Activated T-cell treated with anti-CD3 and anti-CD28 coated beads, Interleukin-2, amount 50 U/mL, for 72 hours (primary cell): ENCODE results near the gene PKNOX1. TPM values are rescaled to one million over a fixed set of nuclear protein-coding genes. Genes with fewer than 3 reads are reported as not detected.
"Not testable (repeated sequence)": the region's sequence is repeated elsewhere in the genome, so short reads cannot be mapped to it uniquely, and the experiment has no call there.

Experiments
- ATAC-seq, 2 donors: fragments of 150-1000 bp; cut with Tn5 transposase; replicated peaks in 1 of 2; 2 replicates each; pipeline ENCODE4 v1.10.0; 2021; ENCODE audit warnings: moderate library complexity in 2 of 2, mild to moderate bottlenecking in 1 of 2
- DNase-seq, 2 donors: peaks; one replicate each; pipeline ENCODE4 v3.0.0; 2021 to 2022; ENCODE audit warnings: mixed read lengths in 1 of 2
- H3K27ac Mint-ChIP-seq: one replicate; pipeline ENCODE4 v1.8.0; 2022; ENCODE audit warnings: mild to moderate bottlenecking, moderate library complexity, mixed read lengths
- H3K27me3 Mint-ChIP-seq: one replicate; pipeline ENCODE4 v1.8.0; 2022; ENCODE audit warnings: low read depth, mixed read lengths
- H3K36me3 Mint-ChIP-seq, 2 donors: one replicate each; pipeline ENCODE4 v1.8.0; 2022; ENCODE audit warnings: mixed read lengths in 2 of 2, mild to moderate bottlenecking in 1 of 2; ENCODE audit not compliant: insufficient read depth in 2 of 2
- H3K4me1 Mint-ChIP-seq: one replicate; pipeline ENCODE4 v1.8.0; 2022; ENCODE audit warnings: low read depth, mixed read lengths
- H3K4me3 Mint-ChIP-seq, 2 donors: one replicate each; pipeline ENCODE4 v1.8.0; 2022; ENCODE audit warnings: mild to moderate bottlenecking in 2 of 2, mixed read lengths in 2 of 2, moderate library complexity in 2 of 2
- H3K9me3 Mint-ChIP-seq, 2 donors: one replicate each; pipeline ENCODE4 v1.8.0; 2022; ENCODE audit warnings: mixed read lengths in 2 of 2
- total RNA-seq, 2 donors: library from RNA; stranded (reverse); gene quantifications; one replicate each; pipeline ENCODE4 v1.2.3, GENCODE V29; 2022

The PKNOX1 gene
- total RNA-seq, 2 donors from 2014 or later: 22.8 to 26.8 TPM

DNA sequence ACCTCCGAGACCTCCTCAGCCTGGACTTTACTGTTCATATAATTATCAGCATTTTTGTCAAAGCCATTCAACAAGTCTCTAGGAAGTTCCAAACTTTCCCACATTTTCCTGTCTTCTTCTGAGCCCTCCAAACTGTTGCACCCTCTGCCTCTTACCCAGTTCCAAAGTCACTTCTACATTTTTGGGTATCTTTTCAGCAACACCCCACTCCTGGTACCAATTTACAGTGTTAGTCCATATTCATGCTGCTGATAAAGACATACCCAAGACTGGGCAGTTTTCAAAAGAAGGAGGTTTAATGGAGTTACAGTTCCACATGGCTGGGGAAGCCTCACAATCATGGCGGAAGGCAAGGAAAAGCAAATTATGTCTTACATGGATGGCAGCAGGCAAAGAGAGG is 25.7 kb downstream of the PKNOX1 start:
- not testable (repeated sequence) for H3K4me3 Mint-ChIP-seq, ATAC-seq, DNase-seq, H3K9me3 Mint-ChIP-seq, H3K27ac Mint-ChIP-seq, H3K27me3 Mint-ChIP-seq, H3K4me1 Mint-ChIP-seq
- peaks cover 7 to 14% of the 10 kb centered on the region in 2 donors for H3K36me3 Mint-ChIP-seq

DNA sequence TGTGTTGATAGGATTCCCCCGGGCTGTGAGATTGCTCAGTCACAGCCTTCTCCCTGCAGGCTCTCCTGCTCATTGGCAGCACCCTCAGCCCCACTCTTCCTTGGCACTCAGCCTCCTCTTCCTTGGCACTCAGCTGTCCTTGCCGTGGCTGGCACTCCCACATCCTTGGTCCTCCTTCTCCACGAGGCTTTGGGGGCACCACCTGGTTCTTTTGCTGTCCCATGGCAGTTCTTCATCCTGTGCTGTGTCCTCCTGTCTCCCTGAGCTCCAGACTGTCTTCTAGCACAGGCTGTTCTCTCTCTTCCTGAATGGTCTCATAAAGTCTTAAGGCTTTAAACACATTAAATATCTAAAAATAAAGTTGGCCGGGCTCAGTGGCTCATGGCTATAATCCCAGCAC is 27.0 kb downstream of the PKNOX1 start:
- no peaks in the 10 kb centered on the region for H3K27me3 Mint-ChIP-seq
- no peak for ATAC-seq
- H3K27ac Mint-ChIP-seq: no peak overlapping the region
- peaks cover 7 to 9% of the 10 kb centered on the region in 2 donors for H3K9me3 Mint-ChIP-seq
- DNase-seq: no peak
- H3K4me3 Mint-ChIP-seq: no peak overlapping the region
- H3K36me3 Mint-ChIP-seq: peaks cover 7 to 18% of the 10 kb centered on the region in 2 donors
- peaks cover 8% of the 10 kb centered on the region for H3K4me1 Mint-ChIP-seq

DNA sequence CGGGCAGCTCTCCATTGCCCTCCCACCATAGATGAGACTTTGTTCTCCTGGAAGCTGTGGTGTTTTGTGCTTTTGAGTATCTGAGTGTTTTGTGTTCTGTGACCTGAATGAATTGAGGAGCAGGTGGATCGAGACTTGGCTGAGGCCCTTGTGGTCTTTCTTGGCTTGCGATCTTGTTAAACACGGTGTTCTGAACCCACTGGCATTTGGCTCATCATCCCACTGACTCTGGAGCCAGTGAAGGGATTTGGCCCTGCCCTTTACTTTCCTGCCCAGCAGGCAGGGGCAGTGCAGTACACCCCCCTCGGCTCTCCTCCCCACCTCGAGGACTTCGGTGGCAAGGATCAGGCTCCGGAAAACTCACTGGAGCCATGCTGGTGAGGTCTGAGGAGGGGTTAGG is 30.6 kb downstream of the PKNOX1 start:
- Mint-ChIP-seq H3K27me3 (no peaks in the 10 kb centered on the region), H3K9me3 (peaks cover 3% of the 10 kb centered on the region in 2 donors), H3K36me3 (peaks cover 5 to 13% of the 10 kb centered on the region in 2 donors), H3K4me3 (no peak overlapping the region), H3K4me1 (no peaks in the 10 kb centered on the region), H3K27ac (no peak overlapping the region)
- no peak for DNase-seq
- no peak for ATAC-seq

DNA sequence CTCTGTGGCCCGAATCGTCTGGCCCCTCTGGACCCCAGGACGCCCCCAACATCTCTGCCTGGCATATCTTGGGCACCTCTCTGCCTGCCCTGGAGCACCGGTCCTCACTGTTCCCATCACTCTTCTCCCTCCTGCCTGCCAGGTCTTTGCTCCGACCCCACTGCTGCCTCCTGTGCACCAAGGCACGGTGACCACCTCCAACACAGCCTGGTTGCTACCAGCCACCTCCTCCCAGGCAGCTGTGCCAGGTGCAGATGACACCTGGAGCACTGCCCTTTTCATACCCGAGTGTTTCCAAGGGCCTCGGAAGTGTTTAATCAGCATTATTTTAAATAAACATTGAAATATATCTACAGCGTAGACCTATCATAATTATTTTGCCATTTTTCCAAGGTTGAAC is 31.3 kb downstream of the PKNOX1 start:
- Mint-ChIP-seq H3K4me3 (no peak overlapping the region), H3K36me3 (peaks cover 1 to 10% of the 10 kb centered on the region in 2 donors), H3K9me3 (no peaks in the 10 kb centered on the region), H3K27me3 (no peaks in the 10 kb centered on the region), H3K4me1 (no peaks in the 10 kb centered on the region), H3K27ac (no peak overlapping the region)
- no peak for DNase-seq
- ATAC-seq: no peak

DNA sequence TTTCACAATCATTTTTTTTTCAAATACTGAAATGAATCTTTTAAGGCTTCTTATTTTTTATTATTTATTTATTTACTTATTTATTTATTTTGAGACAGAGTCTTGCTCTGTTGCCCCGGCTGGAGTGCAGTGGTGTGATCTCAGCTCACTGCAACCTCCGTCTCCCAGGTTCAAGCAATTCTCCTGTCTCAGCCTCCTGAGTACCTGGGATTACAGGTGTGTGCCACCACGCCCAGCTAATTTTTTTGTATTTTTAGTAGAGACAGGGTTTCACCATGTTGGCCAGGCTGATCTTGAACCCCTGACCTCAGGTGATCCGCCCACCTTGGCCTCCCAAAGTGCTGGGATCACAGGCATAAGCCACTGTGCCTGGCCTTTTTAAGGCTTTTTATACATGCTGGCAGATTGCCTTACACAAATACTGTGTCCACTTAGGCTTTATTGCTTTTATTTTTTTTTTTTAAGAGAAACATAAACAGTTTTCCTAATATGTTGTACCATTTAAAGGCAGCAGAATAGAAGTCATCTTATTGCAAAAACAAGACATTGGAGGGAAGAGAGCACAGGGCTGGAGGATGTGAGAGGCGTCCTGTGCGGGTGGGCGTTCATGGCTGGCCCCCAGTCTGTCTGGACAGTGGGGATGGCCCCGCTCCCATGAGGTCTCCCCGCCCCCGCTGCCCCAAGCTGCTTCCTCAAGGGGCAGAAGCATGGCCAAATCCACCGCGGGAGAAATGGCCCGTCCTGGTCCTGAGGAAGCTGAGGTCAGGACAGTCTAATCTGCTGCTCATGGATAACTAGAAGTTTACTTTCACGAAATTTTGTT is 31.9 kb downstream of the PKNOX1 start:
- not testable (repeated sequence) for H3K4me3 Mint-ChIP-seq, DNase-seq, H3K27ac Mint-ChIP-seq, H3K9me3 Mint-ChIP-seq, ATAC-seq, H3K4me1 Mint-ChIP-seq, H3K27me3 Mint-ChIP-seq, H3K36me3 Mint-ChIP-seq

DNA sequence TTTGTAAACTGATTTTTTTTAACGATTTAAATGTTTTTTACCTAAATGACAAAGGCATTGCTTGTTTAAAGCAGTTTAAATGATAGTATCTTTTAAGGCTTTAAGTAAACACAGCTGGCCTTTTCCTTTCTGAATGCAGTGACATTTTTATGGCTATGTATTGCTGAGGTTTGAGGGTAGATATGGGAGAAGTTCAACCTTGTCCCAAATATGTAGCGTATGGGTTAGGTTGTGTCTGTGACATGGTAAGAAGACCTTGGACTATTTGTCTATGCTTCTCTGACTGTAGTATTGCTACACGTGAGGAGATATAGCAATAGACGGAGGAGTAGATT is 32.5 kb downstream of the PKNOX1 start:
- no peaks in the 10 kb centered on the region for H3K9me3 Mint-ChIP-seq
- ATAC-seq (no peak), DNase-seq (no peak)

DNA sequence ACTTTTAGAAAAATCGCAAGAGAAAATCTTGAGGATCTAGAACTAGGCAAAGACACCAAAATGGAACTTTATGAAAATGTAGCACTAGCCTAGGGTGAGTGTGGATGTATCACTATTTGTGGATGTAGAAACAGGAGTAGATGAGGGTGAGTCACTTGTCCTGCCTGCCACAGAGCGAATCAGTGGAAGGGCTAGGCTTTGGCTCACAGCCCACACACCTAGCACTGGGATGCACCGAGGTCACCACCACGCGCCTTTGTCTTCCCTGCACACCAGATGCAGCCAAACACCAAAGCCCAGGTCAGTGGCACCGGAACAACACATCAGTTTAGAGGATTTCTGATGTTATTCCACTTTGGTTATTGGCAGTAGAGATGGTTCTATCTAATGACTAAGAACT is 38.2 kb downstream of the PKNOX1 start:
- DNase-seq (no peak), ATAC-seq (no peak)
- Mint-ChIP-seq H3K27me3 (no peaks in the 10 kb centered on the region), H3K9me3 (no peaks in the 10 kb centered on the region), H3K4me3 (no peak overlapping the region), H3K27ac (no peak overlapping the region), H3K4me1 (no peaks in the 10 kb centered on the region), H3K36me3 (peaks cover 3 to 13% of the 10 kb centered on the region in 2 donors)

More for the DNA sequence above, 32.5 kb downstream of the PKNOX1 start:
- Mint-ChIP-seq H3K4me1 (no peaks in the 10 kb centered on the region), H3K36me3 (peaks cover 1 to 7% of the 10 kb centered on the region in 2 donors), H3K27me3 (no peaks in the 10 kb centered on the region), H3K27ac (no peak overlapping the region), H3K4me3 (no peak overlapping the region)

DNA sequence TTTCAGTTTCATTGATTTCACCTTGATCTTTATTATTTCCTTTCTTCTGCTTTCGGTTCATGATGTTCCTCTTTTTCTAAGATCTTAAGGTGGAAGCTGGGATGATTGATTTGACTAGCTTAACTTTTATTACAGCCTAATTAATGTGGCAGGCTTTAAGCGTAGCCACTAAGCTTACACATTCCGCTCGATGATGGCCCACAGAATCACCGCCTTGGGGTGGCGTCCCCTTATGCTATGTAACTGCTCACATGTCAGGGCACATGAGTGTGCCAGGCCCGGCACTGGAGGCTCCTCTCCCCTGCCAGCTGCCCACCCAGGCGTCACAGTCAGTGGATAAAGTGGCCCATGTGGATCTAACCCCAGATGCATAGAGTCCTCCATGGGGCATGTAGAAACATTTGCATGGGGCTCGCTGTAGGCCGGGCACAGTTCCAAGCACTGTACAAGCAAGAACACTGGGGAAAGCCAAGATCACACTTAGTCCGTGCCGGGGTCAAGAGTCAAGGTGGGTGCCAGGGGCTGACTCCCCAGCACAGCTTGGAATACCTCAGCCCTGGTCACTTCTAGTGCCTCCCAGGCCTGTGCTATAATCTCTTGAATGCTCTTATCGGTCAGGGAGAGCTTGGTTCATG is 41.7 kb downstream of the PKNOX1 start:
- H3K27me3 Mint-ChIP-seq: no peaks in the 10 kb centered on the region
- DNase-seq: no peak
- peaks cover 1 to 10% of the 10 kb centered on the region in 2 donors for H3K36me3 Mint-ChIP-seq
- H3K4me3 Mint-ChIP-seq: no peak overlapping the region
- H3K4me1 Mint-ChIP-seq: no peaks in the 10 kb centered on the region
- no peak overlapping the region for H3K27ac Mint-ChIP-seq
- H3K9me3 Mint-ChIP-seq: no peaks in the 10 kb centered on the region
- ATAC-seq: no peak

DNA sequence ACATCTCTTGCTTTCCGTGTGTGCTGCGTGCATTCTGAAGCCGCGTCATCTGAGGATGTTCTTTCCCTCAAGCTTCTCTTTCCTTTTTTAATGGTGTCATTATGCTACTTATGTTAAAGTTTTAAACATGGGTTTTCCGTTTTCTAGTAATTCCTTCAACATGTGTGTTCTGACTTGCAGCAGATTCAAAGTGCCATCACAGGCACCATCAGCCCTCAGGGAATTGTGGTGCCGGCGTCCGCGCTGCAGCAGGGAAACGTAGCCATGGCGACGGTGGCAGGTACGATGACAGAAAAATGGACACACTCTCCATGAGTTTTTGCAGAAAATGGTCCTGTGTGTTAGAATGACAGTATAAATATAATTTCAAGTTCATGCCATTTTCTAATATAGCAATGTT is 42.4 kb downstream of the PKNOX1 start:
- Mint-ChIP-seq H3K27ac (no peak overlapping the region), H3K4me1 (no peaks in the 10 kb centered on the region), H3K27me3 (no peaks in the 10 kb centered on the region), H3K4me3 (no peak overlapping the region), H3K9me3 (no peaks in the 10 kb centered on the region), H3K36me3 (peaks cover 1 to 12% of the 10 kb centered on the region in 2 donors)
- no peak for ATAC-seq
- DNase-seq: no peak

DNA sequence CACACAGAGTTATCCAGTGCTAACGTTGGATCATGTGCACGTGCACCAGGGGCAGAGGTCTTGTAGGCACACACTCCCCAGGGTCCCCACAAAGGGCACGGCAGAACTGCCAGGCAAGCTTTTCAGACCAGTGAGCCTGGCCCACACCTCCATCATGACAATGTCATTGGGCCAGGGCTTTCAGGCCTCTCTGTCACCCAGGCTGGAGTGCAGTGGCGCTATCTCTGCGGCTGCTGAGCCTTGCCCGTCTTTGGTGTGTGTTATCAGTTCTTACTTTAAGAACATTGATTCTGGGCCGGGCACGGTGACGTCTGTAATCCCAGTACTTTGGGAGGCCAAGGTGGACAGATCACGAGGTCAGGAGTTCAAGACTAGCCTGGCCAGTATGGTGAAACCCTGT is 44.2 kb downstream of the PKNOX1 start:
- DNase-seq (no peak), ATAC-seq (no peak)
- Mint-ChIP-seq H3K4me3 (no peak overlapping the region), H3K36me3 (peaks cover 1 to 15% of the 10 kb centered on the region in 2 donors), H3K4me1 (no peaks in the 10 kb centered on the region), H3K27ac (no peak overlapping the region), H3K9me3 (no peaks in the 10 kb centered on the region), H3K27me3 (no peaks in the 10 kb centered on the region)

DNA sequence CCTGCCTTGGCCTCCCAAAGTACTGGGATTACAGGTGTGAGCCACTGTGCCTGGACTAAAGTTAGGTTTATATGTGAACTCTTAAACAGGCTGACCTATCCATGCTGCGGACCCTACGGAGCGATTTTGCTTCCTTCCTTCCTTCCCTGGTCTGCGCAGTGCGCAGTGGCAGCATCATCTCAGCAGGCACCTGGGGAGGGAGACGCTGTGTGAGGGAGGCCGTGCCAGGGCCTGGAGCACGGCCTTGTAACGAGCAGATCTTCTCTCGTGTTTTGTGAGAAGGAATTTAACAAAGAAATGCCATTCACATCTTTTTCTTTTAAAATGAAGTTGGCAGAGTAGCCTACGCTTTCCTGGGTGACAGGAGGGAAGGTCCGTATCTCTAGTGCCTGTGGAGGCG is 45.8 kb downstream of the PKNOX1 start:
- Mint-ChIP-seq H3K36me3 (peaks cover 3 to 8% of the 10 kb centered on the region in 2 donors), H3K27me3 (no peaks in the 10 kb centered on the region), H3K4me1 (no peaks in the 10 kb centered on the region), H3K4me3 (no peak overlapping the region), H3K9me3 (no peaks in the 10 kb centered on the region), H3K27ac (no peak overlapping the region)
- DNase-seq (no peak), ATAC-seq (no peak)

DNA sequence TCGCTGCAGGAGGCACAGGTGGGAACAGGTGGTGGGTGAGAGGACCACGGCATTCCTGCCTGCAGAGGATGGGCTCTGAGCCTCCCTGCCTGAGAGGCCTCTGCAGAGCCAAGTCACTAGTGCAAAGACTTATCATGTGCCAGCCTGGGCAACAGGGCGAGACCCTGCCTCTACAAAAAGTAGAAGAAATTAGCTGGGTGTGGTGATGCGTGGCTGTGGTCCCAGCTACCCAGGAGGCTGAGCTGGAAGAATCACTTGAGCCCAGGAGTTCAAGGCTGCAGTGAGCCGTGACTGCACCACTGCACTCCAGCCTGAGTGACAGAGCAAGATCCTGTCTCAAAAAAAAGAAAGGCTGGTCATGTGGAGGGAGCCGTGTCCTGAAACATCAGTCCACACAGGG is 46.4 kb downstream of the PKNOX1 start:
- Mint-ChIP-seq H3K27me3 (no peaks in the 10 kb centered on the region), H3K4me1 (no peaks in the 10 kb centered on the region), H3K27ac (no peak overlapping the region), H3K9me3 (no peaks in the 10 kb centered on the region), H3K36me3 (peaks cover 3 to 8% of the 10 kb centered on the region in 2 donors), H3K4me3 (no peak overlapping the region)
- DNase-seq (no peak), ATAC-seq (no peak)

DNA sequence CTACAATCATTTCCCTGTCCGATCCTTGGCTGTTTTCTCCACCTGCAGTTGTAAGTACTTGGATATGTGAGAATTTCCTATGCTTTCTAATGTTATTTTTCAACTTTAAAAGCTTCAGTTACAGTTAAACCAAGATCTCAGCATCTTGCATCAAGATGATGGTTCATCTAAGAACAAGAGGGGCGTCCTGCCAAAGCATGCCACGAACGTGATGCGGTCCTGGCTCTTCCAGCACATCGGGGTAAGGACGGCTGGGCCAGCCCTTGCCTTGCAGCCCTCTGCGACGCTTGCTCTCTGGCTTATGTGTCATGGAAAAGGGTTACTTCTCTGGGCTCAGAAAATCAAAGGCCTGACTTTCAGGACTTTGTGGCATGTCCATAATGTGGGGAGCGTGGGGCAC is 46.8 kb downstream of the PKNOX1 start:
- no peak for DNase-seq
- no peaks in the 10 kb centered on the region for H3K9me3 Mint-ChIP-seq
- H3K4me1 Mint-ChIP-seq: no peaks in the 10 kb centered on the region
- peaks cover 3 to 5% of the 10 kb centered on the region in 2 donors for H3K36me3 Mint-ChIP-seq
- no peak overlapping the region for H3K27ac Mint-ChIP-seq
- no peak overlapping the region for H3K4me3 Mint-ChIP-seq
- H3K27me3 Mint-ChIP-seq: no peaks in the 10 kb centered on the region
- no peak for ATAC-seq
